Lower lobe of right lung (tissue), 2 donors: ENCODE data around the gene TMEM63A. TPM values are rescaled to one million over a fixed set of nuclear protein-coding genes. Genes with fewer than 3 reads are reported as not detected.
A peak's percentile ranks its signal among the peaks of the same experiment; 100 is the strongest.
"Not testable (repeated sequence)": the region's sequence is repeated elsewhere in the genome, so short reads cannot be mapped to it uniquely, and the experiment has no call there.

Experiments used
- ATAC-seq, 2 donors: fragments of 200-7000 bp; cut with Tn5 transposase; one replicate each; pipeline ENCODE4 v1.9.1; 2020 to 2022; ENCODE audit warnings: mild to moderate bottlenecking in 2 of 2, moderate library complexity in 2 of 2
- DNase-seq: peaks from one replicate; pipeline ENCODE4 v3.0.0-alpha.2; 2020
- H3K27ac ChIP-seq: fragments of 200-600 bp; one replicate; pipeline ENCODE4 v1.8.0; 2022
- H3K27me3 ChIP-seq: fragments of 200-600 bp; one replicate; pipeline ENCODE4 v1.8.0; 2022; ENCODE audit warnings: low read depth
- H3K36me3 ChIP-seq: fragments of 200-600 bp; one replicate; pipeline ENCODE4 v1.8.0; 2022; ENCODE audit warnings: mild to moderate bottlenecking
- H3K4me1 ChIP-seq: fragments of 200-600 bp; one replicate; pipeline ENCODE4 v1.8.0; 2022
- H3K4me3 ChIP-seq: fragments of 200-600 bp; one replicate; pipeline ENCODE4 v1.8.0; 2022; ENCODE audit warnings: mild to moderate bottlenecking
- H3K9me3 ChIP-seq: fragments of 200-600 bp; one replicate; pipeline ENCODE4 v1.8.0; 2022
- CTCF ChIP-seq: fragments of 200-600 bp; IDR thresholded peaks from one replicate; pipeline ENCODE4 v1.8.0; 2022; ENCODE audit warnings: antibody characterized with exemption, mild to moderate bottlenecking
- intact Hi-C: fragments of 100-400 bp; cut with DNase I; formaldehyde crosslinking; loops from one replicate; pipeline ENCODE4 v1.11.0; 2022
- total RNA-seq: library from RNA; stranded (reverse); fragmentation: NEBNext Ultra II Directional; extraction: Animal tissue kit (Norgen Biotek cat#: 25700); gene quantifications from one replicate; pipeline ENCODE4 v1.2.1, GENCODE V29; 2021
- donor health status: DM: no; HTN: yes; CAD: no; lungs with severe emphysema.

TMEM63A gene
- total RNA-seq, 1 donor from 2014 or later, result 141 TPM

GRCh38 chr1:225815526-225816178, 66.5 kb downstream of the TMEM63A start:
- Histone ChIP-seq H3K4me1 (peaks cover 97% of the 10 kb centered on the region), H3K27me3 (no peaks in the 10 kb centered on the region), H3K4me3 (no peak overlapping the region), H3K9me3 (no peaks in the 10 kb centered on the region), H3K27ac (peak overlapping the region; percentile 90), H3K36me3 (no peaks in the 10 kb centered on the region)
- intact Hi-C loops, result no loop called here
- DNase-seq (no peak), ATAC-seq (no peak)
- no peak for TF ChIP-seq CTCF

GRCh38 chr1:225815090-225815489, 67.1 kb downstream of the TMEM63A start:
- H3K27me3 ChIP-seq, H3K36me3 ChIP-seq, ATAC-seq, H3K9me3 ChIP-seq, H3K4me3 ChIP-seq, intact Hi-C loops, DNase-seq: not testable (repeated sequence)
- H3K4me1 ChIP-seq, result peaks cover 91% of the 10 kb centered on the region
- peak overlapping the region; percentile 90 for H3K27ac ChIP-seq

- no peak for DNase-seq
- H3K4me1 ChIP-seq, result peaks cover 84% of the 10 kb centered on the region
- no peak for ATAC-seq
- H3K27ac ChIP-seq, result peak overlapping the region; percentile 90
- TF ChIP-seq CTCF, result no peak
- H3K27me3 ChIP-seq, result no peaks in the 10 kb centered on the region
- H3K4me3 ChIP-seq, result no peak overlapping the region
- no peaks in the 10 kb centered on the region for H3K36me3 ChIP-seq
- H3K9me3 ChIP-seq, result no peaks in the 10 kb centered on the region
- intact Hi-C loops, result no loop called here
Measured at GRCh38 chr1:225814381-225814780, 67.8 kb downstream of the TMEM63A start.

- DNase-seq (peak; percentile 82), ATAC-seq (peak; percentile 79 to 82)
- no peak for TF ChIP-seq CTCF
- Histone ChIP-seq H3K27me3 (no peaks in the 10 kb centered on the region), H3K36me3 (no peaks in the 10 kb centered on the region), H3K4me3 (peak overlapping the region; percentile 9), H3K4me1 (peaks cover 78% of the 10 kb centered on the region), H3K27ac (peak overlapping the region; percentile 90), H3K9me3 (no peaks in the 10 kb centered on the region)
- intact Hi-C loops, result no loop called here
Measured at GRCh38 chr1:225813214-225813964, 68.8 kb downstream of the TMEM63A start.

DNA sequence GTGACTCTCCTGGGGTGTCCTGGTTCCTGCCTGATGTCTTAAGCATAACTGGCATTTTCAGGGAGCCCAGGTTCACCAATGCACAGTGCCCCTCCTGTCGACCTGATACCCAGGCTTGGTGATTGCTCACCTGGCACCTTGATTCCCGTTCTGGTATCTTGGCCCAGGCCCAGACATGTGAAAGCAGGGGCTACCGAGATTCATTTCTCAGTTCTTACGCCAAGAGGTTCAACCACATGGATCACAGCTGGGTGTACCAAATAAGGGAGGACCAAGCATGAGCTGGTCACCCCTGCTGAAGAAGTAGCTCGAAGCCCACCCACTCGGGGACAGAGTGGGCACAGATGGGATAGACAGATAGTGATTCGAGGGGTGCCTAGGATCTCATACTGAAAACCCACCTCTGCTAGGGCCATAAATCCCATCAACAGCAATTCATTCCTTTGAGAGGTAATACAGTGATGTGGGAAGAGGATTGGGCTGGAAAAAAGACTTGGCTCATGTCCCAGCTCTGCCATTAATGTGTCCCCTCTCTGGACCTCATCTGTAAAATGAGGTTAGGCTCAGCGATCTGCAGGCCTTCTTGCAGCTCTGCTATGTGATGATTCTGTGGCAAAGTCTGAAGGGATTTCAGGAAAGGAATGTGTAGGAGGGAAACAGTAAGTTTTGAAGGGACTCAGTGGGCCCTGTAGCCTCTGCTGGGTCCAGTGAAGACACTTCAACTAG, 69.5 kb downstream of the TMEM63A start:
- Histone ChIP-seq H3K9me3 (no peaks in the 10 kb centered on the region), H3K4me3 (peak overlapping the region; percentile 75), H3K4me1 (peaks cover 70% of the 10 kb centered on the region), H3K27me3 (no peaks in the 10 kb centered on the region), H3K36me3 (no peaks in the 10 kb centered on the region), H3K27ac (peak overlapping the region; percentile 90)
- DNase-seq (no peak), ATAC-seq (no peak)
- intact Hi-C loops, result no loop called here
- no peak for TF ChIP-seq CTCF
